Breast epithelium (tissue), 3 donors: ENCODE data around the gene UBASH3B.
A peak's percentile ranks its signal among the peaks of the same experiment; 100 is the strongest.

Experiments used
- POLR2AphosphoS5 ChIP-seq, 3 donors: sonication (generic); formaldehyde crosslinking; IDR thresholded peaks; one replicate each; pipeline ENCODE4 v1.6.1; 2017; ENCODE audit warnings: antibody characterized with exemption in 3 of 3
- TF ChIP-seq, protein P1 (sequence below), 3 donors: fragments of 450-650 bp; IDR thresholded peaks; one replicate each; pipeline ENCODE4 v1.5.1; 2016 to 2017; ENCODE audit warnings: antibody characterized with exemption in 3 of 3, mild to moderate bottlenecking in 3 of 3, moderate library complexity in 3 of 3

DNA sequence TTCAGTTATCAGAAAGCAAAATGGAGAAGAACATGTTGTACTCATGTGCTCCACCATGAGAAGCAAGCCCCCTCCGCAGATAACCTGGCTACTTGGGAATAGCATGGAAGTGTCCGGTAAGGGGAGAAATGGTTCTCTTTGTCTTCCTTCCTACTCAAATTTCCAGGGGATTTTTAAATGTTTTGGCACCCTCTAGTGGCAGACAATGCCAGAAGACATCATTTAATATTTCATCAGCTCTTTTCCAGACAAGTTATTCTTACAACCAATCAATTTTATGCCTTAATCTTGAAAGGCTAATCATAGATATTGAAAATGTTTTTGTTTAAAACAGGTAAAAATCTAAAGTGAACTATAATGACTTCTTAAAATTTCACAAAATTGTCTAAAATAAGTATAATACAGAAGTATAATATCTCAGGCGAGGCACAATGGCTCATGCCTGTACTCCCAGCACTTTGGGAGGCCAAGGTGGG is 198.5 kb downstream of the UBASH3B start:
- TF ChIP-seq, protein P1, sequence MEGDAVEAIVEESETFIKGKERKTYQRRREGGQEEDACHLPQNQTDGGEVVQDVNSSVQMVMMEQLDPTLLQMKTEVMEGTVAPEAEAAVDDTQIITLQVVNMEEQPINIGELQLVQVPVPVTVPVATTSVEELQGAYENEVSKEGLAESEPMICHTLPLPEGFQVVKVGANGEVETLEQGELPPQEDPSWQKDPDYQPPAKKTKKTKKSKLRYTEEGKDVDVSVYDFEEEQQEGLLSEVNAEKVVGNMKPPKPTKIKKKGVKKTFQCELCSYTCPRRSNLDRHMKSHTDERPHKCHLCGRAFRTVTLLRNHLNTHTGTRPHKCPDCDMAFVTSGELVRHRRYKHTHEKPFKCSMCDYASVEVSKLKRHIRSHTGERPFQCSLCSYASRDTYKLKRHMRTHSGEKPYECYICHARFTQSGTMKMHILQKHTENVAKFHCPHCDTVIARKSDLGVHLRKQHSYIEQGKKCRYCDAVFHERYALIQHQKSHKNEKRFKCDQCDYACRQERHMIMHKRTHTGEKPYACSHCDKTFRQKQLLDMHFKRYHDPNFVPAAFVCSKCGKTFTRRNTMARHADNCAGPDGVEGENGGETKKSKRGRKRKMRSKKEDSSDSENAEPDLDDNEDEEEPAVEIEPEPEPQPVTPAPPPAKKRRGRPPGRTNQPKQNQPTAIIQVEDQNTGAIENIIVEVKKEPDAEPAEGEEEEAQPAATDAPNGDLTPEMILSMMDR (IDR thresholded peaks at IDR 0.05), result peak; percentile 68 to 72 (median 70)
- no peak for TF ChIP-seq POLR2AphosphoS5 (IDR thresholded peaks at IDR 0.05)
